ENCODE data around the gene AP5M1. TPM values are rescaled to one million over a fixed set of nuclear protein-coding genes. Genes with fewer than 3 reads are reported as not detected.
"Not testable (repeated sequence)": the region's sequence is repeated elsewhere in the genome, so short reads cannot be mapped to it uniquely, and the experiment has no call there.

AP5M1 gene
- total RNA-seq, 1 experiment from 2014 or later = 24.3 TPM

GRCh38 chr14:57302883-57303282 is 34.1 kb downstream of the AP5M1 start:
- Histone ChIP-seq H3K4me3 (no peak overlapping the region), H3K36me3 (no peaks in the 10 kb centered on the region), H3K27me3 (replicated peaks) (peaks cover 12% of the 10 kb centered on the region; the same call in 1 of the 2 replicates), H3K9me3 (replicated peaks) (no peaks in the 10 kb centered on the region), H3K27ac (no peak overlapping the region), H3K4me1 (replicated peaks) (no peaks in the 10 kb centered on the region)
- DNase-seq (ENCODE audit: low read depth in 1 of 2, low spot score in 2 of 2) = no peak

GRCh38 chr14:57314396-57315089 is 45.8 kb downstream of the AP5M1 start:
- no peaks in the 10 kb centered on the region for H3K9me3 ChIP-seq (replicated peaks)
- no peaks in the 10 kb centered on the region for H3K4me1 ChIP-seq (replicated peaks)
- no peaks in the 10 kb centered on the region; the same call in 1 of the 2 replicates for H3K27me3 ChIP-seq (replicated peaks)
- H3K4me3 ChIP-seq = no peak overlapping the region
- DNase-seq (ENCODE audit: low read depth in 1 of 2, low spot score in 2 of 2) = no peak
- H3K36me3 ChIP-seq = no peaks in the 10 kb centered on the region
- no peak overlapping the region for H3K27ac ChIP-seq

GRCh38 chr14:57317248-57317833 is 48.6 kb downstream of the AP5M1 start:
- no peaks in the 10 kb centered on the region for H3K36me3 ChIP-seq
- peaks cover 4% of the 10 kb centered on the region; the same call in 1 of the 2 replicates for H3K27me3 ChIP-seq (replicated peaks)
- no peaks in the 10 kb centered on the region for H3K9me3 ChIP-seq (replicated peaks)
- no peak overlapping the region for H3K4me3 ChIP-seq
- H3K27ac ChIP-seq = no peak overlapping the region
- DNase-seq (ENCODE audit: low read depth in 1 of 2, low spot score in 2 of 2) = peak; percentile 34 to 61
- H3K4me1 ChIP-seq (replicated peaks) = no peaks in the 10 kb centered on the region

GRCh38 chr14:57319636-57320192 is 50.9 kb downstream of the AP5M1 start:
- no peaks in the 10 kb centered on the region for H3K9me3 ChIP-seq (replicated peaks)
- peaks cover 4% of the 10 kb centered on the region; the same call in 1 of the 2 replicates for H3K27me3 ChIP-seq (replicated peaks)
- H3K4me1 ChIP-seq (replicated peaks) = no peaks in the 10 kb centered on the region
- no peaks in the 10 kb centered on the region for H3K36me3 ChIP-seq
- no peak for DNase-seq (ENCODE audit: low read depth in 1 of 2, low spot score in 2 of 2)
- no peak overlapping the region for H3K4me3 ChIP-seq
- H3K27ac ChIP-seq = no peak overlapping the region

- H3K36me3 ChIP-seq = no peaks in the 10 kb centered on the region
- no peaks in the 10 kb centered on the region for H3K4me1 ChIP-seq (replicated peaks)
- H3K27me3 ChIP-seq (replicated peaks) = peaks cover 4% of the 10 kb centered on the region; the same call in 1 of the 2 replicates
- no peaks in the 10 kb centered on the region for H3K9me3 ChIP-seq (replicated peaks)
- H3K27ac ChIP-seq = no peak overlapping the region
- no peak for DNase-seq (ENCODE audit: low read depth in 1 of 2, low spot score in 2 of 2)
- H3K4me3 ChIP-seq = no peak overlapping the region
Observed at GRCh38 chr14:57323721-57324120, 55.0 kb downstream of the AP5M1 start.

- DNase-seq (ENCODE audit: low read depth in 1 of 2, low spot score in 2 of 2) = no peak
- Histone ChIP-seq H3K4me1 (replicated peaks) (no peaks in the 10 kb centered on the region), H3K27ac (no peak overlapping the region), H3K27me3 (replicated peaks) (peaks cover under 1% of the 10 kb centered on the region; the same call in 1 of the 2 replicates), H3K4me3 (no peak overlapping the region), H3K9me3 (replicated peaks) (no peaks in the 10 kb centered on the region), H3K36me3 (no peaks in the 10 kb centered on the region)
Observed at GRCh38 chr14:57326253-57326652, 57.5 kb downstream of the AP5M1 start.

GRCh38 chr14:57329833-57330232 is 61.1 kb downstream of the AP5M1 start:
- H3K4me3 ChIP-seq = no peak overlapping the region
- H3K27me3 ChIP-seq (replicated peaks) = no peaks in the 10 kb centered on the region
- no peaks in the 10 kb centered on the region for H3K36me3 ChIP-seq
- H3K9me3 ChIP-seq (replicated peaks) = no peaks in the 10 kb centered on the region
- no peaks in the 10 kb centered on the region for H3K4me1 ChIP-seq (replicated peaks)
- H3K27ac ChIP-seq = no peak overlapping the region
- no peak for DNase-seq (ENCODE audit: low read depth in 1 of 2, low spot score in 2 of 2)

- H3K9me3 ChIP-seq (replicated peaks); H3K27ac ChIP-seq; DNase-seq (ENCODE audit: low read depth in 1 of 2, low spot score in 2 of 2); H3K27me3 ChIP-seq (replicated peaks); H3K4me1 ChIP-seq (replicated peaks); H3K4me3 ChIP-seq; H3K36me3 ChIP-seq: not testable (repeated sequence)
Observed at GRCh38 chr14:57332475-57332874, 63.7 kb downstream of the AP5M1 start.

GRCh38 chr14:57333726-57334125 is 65.0 kb downstream of the AP5M1 start:
- not testable (repeated sequence) for DNase-seq (ENCODE audit: low read depth in 1 of 2, low spot score in 2 of 2); H3K4me3 ChIP-seq; H3K36me3 ChIP-seq; H3K27me3 ChIP-seq (replicated peaks); H3K9me3 ChIP-seq (replicated peaks); H3K4me1 ChIP-seq (replicated peaks); H3K27ac ChIP-seq

GRCh38 chr14:57343545-57344297 is 75.0 kb downstream of the AP5M1 start:
- H3K4me3 ChIP-seq; H3K9me3 ChIP-seq (replicated peaks); H3K36me3 ChIP-seq; H3K27me3 ChIP-seq (replicated peaks); DNase-seq (ENCODE audit: low read depth in 1 of 2, low spot score in 2 of 2); H3K27ac ChIP-seq; H3K4me1 ChIP-seq (replicated peaks): not testable (repeated sequence)

- no peak overlapping the region for H3K27ac ChIP-seq
- 0 out of 2 replicates have a peak, but pooled peaks cover 4% of the 10 kb centered on the region for H3K27me3 ChIP-seq (replicated peaks)
- no peaks in the 10 kb centered on the region for H3K36me3 ChIP-seq
- no peak for DNase-seq (ENCODE audit: low read depth in 1 of 2, low spot score in 2 of 2)
- H3K4me1 ChIP-seq (replicated peaks) = peaks cover 8% of the 10 kb centered on the region
- no peaks in the 10 kb centered on the region for H3K9me3 ChIP-seq (replicated peaks)
- no peak overlapping the region for H3K4me3 ChIP-seq
Observed at GRCh38 chr14:57345106-57345505, 76.3 kb downstream of the AP5M1 start.

- no peak for DNase-seq (ENCODE audit: low read depth in 1 of 2, low spot score in 2 of 2)
- H3K9me3 ChIP-seq (replicated peaks) = no peaks in the 10 kb centered on the region
- peaks cover 8% of the 10 kb centered on the region for H3K4me1 ChIP-seq (replicated peaks)
- H3K36me3 ChIP-seq = no peaks in the 10 kb centered on the region
- H3K27me3 ChIP-seq (replicated peaks) = peaks cover 7% of the 10 kb centered on the region
- no peak overlapping the region for H3K4me3 ChIP-seq
- H3K27ac ChIP-seq = no peak overlapping the region
Observed at GRCh38 chr14:57346741-57347140, 78.0 kb downstream of the AP5M1 start.
